PFSK-1 (cell line): ENCODE results near the gene SNX11.

ENCODE experiments used
- FOXP2 ChIP-seq: optimal IDR thresholded peaks from 2 replicates; pipeline ENCODE3; 2011; ENCODE audit warnings: borderline replicate concordance, control low read depth, inconsistent platforms; ENCODE audit not compliant: insufficient read depth; ENCODE audit errors: extremely low read length, extremely low read depth
- POLR2AphosphoS5 ChIP-seq: IDR thresholded peaks from 2 replicates; pipeline ENCODE4 v1.6.1; 2012; ENCODE audit warnings: low read depth, mild to moderate bottlenecking, control low read depth, low read length, moderate library complexity
- SIN3A ChIP-seq: IDR thresholded peaks from 2 replicates; pipeline ENCODE4 v1.6.1; 2012; ENCODE audit warnings: mild to moderate bottlenecking, low read length, moderate library complexity, borderline replicate concordance; ENCODE audit not compliant: insufficient read depth
- TAF1 ChIP-seq: IDR thresholded peaks from 2 replicates; pipeline ENCODE4 v1.6.1; 2012; ENCODE audit warnings: low read length, control low read depth, borderline replicate concordance; ENCODE audit not compliant: insufficient read depth
- TF ChIP-seq, protein P1 (sequence below), 2 experiments: IDR thresholded peaks; 2 replicates each; pipeline versions ENCODE4 v1.6.1 to v1.8.0; 2011 to 2012; ENCODE audit warnings: low read depth in 2 of 2, low read length in 2 of 2, control low read depth in 1 of 2, inconsistent platforms in 1 of 2, mild to moderate bottlenecking in 1 of 2, moderate library complexity in 1 of 2; ENCODE audit not compliant: insufficient read depth in 1 of 2

SNX11 gene

DNA sequence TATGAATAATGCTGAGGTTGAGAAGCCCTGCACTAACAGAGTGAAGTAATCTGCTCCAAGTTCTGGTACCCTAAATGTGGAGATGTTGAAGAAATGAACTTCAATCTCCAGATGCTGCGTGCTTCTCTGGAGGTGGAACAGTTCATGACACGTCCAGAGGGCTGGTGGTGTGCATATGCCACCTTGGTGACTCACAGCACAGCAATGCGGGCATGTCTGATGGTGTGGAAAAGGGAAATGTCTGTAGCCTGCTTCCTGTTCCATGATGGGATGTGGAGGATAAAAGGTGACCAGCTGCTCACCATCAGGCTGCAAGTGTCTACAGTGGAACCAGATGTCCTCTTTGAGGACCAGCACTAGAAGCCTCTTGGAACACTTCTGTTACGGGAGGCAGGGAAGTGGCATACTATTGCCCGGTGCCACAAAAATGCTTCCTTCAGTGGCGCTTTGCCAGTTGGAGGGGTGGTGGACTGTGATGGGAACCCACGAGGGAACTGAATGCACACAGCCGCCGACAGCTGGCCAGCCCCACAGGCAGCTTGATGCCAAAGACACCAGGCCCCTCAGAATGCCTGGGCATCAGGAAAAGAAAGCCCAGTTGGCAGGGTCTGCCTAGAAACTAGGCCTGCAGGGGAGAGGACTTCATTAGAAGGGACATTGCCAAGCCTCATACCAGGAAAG lies 19.9 kb downstream of the SNX11 start:
- TF ChIP-seq, protein P1, sequence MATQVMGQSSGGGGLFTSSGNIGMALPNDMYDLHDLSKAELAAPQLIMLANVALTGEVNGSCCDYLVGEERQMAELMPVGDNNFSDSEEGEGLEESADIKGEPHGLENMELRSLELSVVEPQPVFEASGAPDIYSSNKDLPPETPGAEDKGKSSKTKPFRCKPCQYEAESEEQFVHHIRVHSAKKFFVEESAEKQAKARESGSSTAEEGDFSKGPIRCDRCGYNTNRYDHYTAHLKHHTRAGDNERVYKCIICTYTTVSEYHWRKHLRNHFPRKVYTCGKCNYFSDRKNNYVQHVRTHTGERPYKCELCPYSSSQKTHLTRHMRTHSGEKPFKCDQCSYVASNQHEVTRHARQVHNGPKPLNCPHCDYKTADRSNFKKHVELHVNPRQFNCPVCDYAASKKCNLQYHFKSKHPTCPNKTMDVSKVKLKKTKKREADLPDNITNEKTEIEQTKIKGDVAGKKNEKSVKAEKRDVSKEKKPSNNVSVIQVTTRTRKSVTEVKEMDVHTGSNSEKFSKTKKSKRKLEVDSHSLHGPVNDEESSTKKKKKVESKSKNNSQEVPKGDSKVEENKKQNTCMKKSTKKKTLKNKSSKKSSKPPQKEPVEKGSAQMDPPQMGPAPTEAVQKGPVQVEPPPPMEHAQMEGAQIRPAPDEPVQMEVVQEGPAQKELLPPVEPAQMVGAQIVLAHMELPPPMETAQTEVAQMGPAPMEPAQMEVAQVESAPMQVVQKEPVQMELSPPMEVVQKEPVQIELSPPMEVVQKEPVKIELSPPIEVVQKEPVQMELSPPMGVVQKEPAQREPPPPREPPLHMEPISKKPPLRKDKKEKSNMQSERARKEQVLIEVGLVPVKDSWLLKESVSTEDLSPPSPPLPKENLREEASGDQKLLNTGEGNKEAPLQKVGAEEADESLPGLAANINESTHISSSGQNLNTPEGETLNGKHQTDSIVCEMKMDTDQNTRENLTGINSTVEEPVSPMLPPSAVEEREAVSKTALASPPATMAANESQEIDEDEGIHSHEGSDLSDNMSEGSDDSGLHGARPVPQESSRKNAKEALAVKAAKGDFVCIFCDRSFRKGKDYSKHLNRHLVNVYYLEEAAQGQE (IDR thresholded peaks at IDR 0.05; ENCODE audit: insufficient read depth in 1 of 2, low read depth in 2 of 2, low read length in 2 of 2) = no peak
- TF ChIP-seq FOXP2 (no peak), POLR2AphosphoS5 (no peak), SIN3A (no peak), TAF1 (no peak)

GRCh38 chr17:48128400-48128799 lies 20.8 kb downstream of the SNX11 start:
- no peak for TF ChIP-seq FOXP2
- TF ChIP-seq TAF1 = no peak
- no peak for TF ChIP-seq POLR2AphosphoS5
- TF ChIP-seq, protein P1 (IDR thresholded peaks at IDR 0.05; ENCODE audit: insufficient read depth in 1 of 2, low read depth in 2 of 2, low read length in 2 of 2) = no peak
- no peak for TF ChIP-seq SIN3A

DNA sequence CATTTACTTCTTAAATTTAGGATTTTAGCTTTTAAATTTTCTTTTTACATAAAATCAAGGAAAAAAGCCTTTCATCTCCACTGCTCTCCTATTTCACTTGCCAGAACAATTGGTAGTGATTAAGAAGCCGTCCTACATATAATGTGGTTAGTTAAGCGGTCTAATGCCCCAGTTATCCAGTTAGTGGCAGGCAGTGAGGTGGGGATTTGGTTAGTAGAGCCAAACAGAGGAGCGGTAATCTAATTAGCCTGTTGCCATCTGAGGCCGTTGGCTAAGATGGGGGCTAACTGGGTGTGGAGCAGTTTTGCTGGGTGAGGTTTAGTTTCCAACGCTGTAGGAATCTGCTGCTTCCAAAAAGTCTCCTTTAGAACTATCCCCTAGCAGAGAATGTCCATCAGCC lies 22.4 kb downstream of the SNX11 start:
- TF ChIP-seq, protein P1 (IDR thresholded peaks at IDR 0.05; ENCODE audit: insufficient read depth in 1 of 2, low read depth in 2 of 2, low read length in 2 of 2) = no peak

DNA sequence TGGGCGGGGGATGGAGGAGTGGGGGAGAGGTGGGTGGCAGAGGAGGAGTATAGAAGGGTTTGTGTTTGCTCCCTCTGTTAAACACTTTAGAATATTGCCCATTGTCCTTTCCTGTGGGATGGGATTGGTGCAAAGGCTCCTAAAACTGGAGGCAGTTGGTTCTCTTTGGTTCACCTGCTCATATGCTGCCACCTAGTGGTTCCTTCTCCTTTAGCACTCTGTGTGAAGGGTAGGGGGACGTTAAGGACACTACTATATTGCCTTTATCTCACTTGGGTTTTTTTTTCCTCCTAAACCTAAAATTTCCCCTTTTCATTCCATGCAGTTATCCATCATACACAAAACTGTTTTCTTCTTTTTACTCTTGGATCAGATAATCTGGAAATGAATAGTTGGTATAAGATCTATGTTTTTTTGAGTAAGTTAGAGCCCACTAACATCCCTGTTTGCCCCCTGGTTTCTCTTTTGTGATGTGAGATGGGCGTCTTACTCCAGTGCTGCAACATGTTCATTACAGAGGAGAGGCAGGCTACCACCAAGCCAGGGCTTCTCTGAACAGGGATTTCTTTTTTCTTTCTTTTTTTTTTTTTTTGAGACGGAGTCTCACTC lies 23.8 kb downstream of the SNX11 start:
- TF ChIP-seq FOXP2 (no peak), POLR2AphosphoS5 (no peak), SIN3A (no peak), TAF1 (no peak)
- TF ChIP-seq, protein P1 (IDR thresholded peaks at IDR 0.05; ENCODE audit: insufficient read depth in 1 of 2, low read depth in 2 of 2, low read length in 2 of 2) = no peak

DNA sequence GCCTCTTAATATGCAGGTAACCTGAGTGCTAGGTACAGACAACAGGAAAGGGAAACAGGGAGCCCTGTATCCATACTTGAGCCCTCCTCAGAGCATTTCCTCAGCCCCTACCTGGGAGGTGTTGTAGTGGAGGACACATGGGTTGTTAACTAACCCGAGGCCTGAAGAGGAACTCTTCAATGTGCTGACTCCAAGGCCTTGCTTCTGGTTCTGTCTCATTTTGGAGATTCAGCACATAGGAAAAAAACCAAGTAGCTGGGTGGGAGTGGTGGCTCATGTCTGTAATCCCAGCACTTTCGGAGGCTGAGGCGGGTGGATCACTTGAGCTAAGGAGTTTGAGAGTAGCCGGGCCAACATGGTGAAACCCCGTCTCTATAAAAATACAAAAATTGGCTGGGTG lies 24.8 kb downstream of the SNX11 start:
- TF ChIP-seq FOXP2 = no peak
- no peak for TF ChIP-seq SIN3A
- TF ChIP-seq, protein P1 (IDR thresholded peaks at IDR 0.05; ENCODE audit: insufficient read depth in 1 of 2, low read depth in 2 of 2, low read length in 2 of 2) = no peak
- no peak for TF ChIP-seq POLR2AphosphoS5
- no peak for TF ChIP-seq TAF1
